T47D (cell line): ENCODE results near the gene ZCCHC18.
"Not testable (repeated sequence)": the region's sequence is repeated elsewhere in the genome, so short reads cannot be mapped to it uniquely, and the experiment has no call there.

ENCODE experiments used
- DNase-seq, 2 experiments: peaks; one replicate each; pipeline versions ENCODE4 v3.0.0 to v3.0.0-alpha.2; 2011 to 2012; ENCODE audit warnings: low read depth in 1 of 2, low spot score in 1 of 2
- JUND ChIP-seq: IDR thresholded peaks from 2 replicates; pipeline ENCODE4 v1.6.1; 2012; ENCODE audit warnings: low read depth
- in situ Hi-C: cut with HindIII; loops from 2 replicates; pipeline ENCODE4 v1.10.0; 2016; ENCODE audit warnings: low sequenced_read_pairs, low pct_unique_long_range_greater_than_20kb

Gene ZCCHC18

GRCh38 chrX:104112326-104112951, at the start of gene ZCCHC18:
ZCCHC18 (plus strand) TSS chrX:104112523; CDS start chrX:104114112, 1,589 bp downstream.
- TF ChIP-seq JUND: no peak
- in situ Hi-C loops: no loop called here
- DNase-seq: peak; percentile 13 to 36

- DNase-seq, in situ Hi-C loops: not testable (repeated sequence)
Observed at GRCh38 chrX:104062636-104063035, 49.7 kb upstream of the ZCCHC18 start.

- DNase-seq, in situ Hi-C loops: not testable (repeated sequence)
Observed at GRCh38 chrX:104075778-104076445, 36.4 kb upstream of the ZCCHC18 start, which contains the start of gene TMSB15C. TMSB15C (minus strand) TSS chrX:104076236.

- in situ Hi-C loops, DNase-seq: not testable (repeated sequence)
Observed at GRCh38 chrX:104077854-104078253, 34.5 kb upstream of the ZCCHC18 start.

GRCh38 chrX:104084063-104084462, 28.3 kb upstream of the ZCCHC18 start:
- no peak for DNase-seq
- in situ Hi-C loops: no loop called here
- TF ChIP-seq JUND: no peak

GRCh38 chrX:104084534-104085277, 27.6 kb upstream of the ZCCHC18 start:
- TF ChIP-seq JUND: no peak
- in situ Hi-C loops: no loop called here
- DNase-seq: no peak

- in situ Hi-C loops: no loop called here
- no peak for TF ChIP-seq JUND
Observed at GRCh38 chrX:104085477-104085876, 26.8 kb upstream of the ZCCHC18 start.

GRCh38 chrX:104085919-104086318, 26.4 kb upstream of the ZCCHC18 start:
- DNase-seq: no peak
- in situ Hi-C loops: no loop called here
- TF ChIP-seq JUND: no peak

More at GRCh38 chrX:104085477-104085876, 26.8 kb upstream of the ZCCHC18 start:
- no peak for DNase-seq

- TF ChIP-seq JUND: no peak
- DNase-seq: peak; percentile 3 to 62
- in situ Hi-C loops: no loop called here
Observed at GRCh38 chrX:104098151-104098808, 14.0 kb upstream of the ZCCHC18 start.

- in situ Hi-C loops: no loop called here
- TF ChIP-seq JUND: no peak
- DNase-seq: no peak
Observed at GRCh38 chrX:104098919-104099318, 13.4 kb upstream of the ZCCHC18 start.

- in situ Hi-C loops: no loop called here
- no peak for DNase-seq
- TF ChIP-seq JUND: no peak
Observed at GRCh38 chrX:104104676-104105075, 7.6 kb upstream of the ZCCHC18 start.

GRCh38 chrX:104105330-104106262, 6.7 kb upstream of the ZCCHC18 start:
- DNase-seq: no peak
- in situ Hi-C loops: no loop called here
- no peak for TF ChIP-seq JUND
